Right lobe of liver (tissue), 6 donors: ENCODE results near the gene GPHA2. TPM values are rescaled to one million over a fixed set of nuclear protein-coding genes. Genes with fewer than 3 reads are reported as not detected.
A peak's percentile ranks its signal among the peaks of the same experiment; 100 is the strongest.

Experiments used
- ATAC-seq, 4 donors: fragments of 200-7000 bp; cut with Tn5 transposase; one replicate each; pipeline ENCODE4 v1.9.1; 2020; ENCODE audit warnings: mild to moderate bottlenecking in 4 of 4, moderate library complexity in 4 of 4
- DNase-seq, 3 donors: peaks; one replicate each; pipeline ENCODE4 v3.0.0-alpha.2; 2020
- H3K27ac ChIP-seq, 3 donors: fragments of 200-600 bp; one replicate each; pipeline ENCODE4 v1.8.0; 2022
- H3K27me3 ChIP-seq, 2 donors: fragments of 200-600 bp; one replicate each; pipeline ENCODE4 v1.8.0; 2022
- H3K36me3 ChIP-seq, 4 donors: fragments of 200-600 bp; sonication (generic) in 1 of 4; one replicate each; pipeline versions ENCODE4 v1.5.1 to v1.8.0; 2017 to 2022; ENCODE audit warnings: control low read depth in 1 of 4
- H3K4me1 ChIP-seq, 4 donors: fragments of 200-600 bp; sonication (generic) in 1 of 4; one replicate each; pipeline versions ENCODE4 v1.5.1 to v1.8.0; 2017 to 2022; ENCODE audit warnings: control low read depth in 1 of 4
- H3K4me3 ChIP-seq, 3 donors: fragments of 200-600 bp; one replicate each; pipeline ENCODE4 v1.8.0; 2022
- H3K9me3 ChIP-seq, 4 donors: fragments of 200-600 bp; sonication (generic) in 1 of 4; one replicate each; pipeline versions ENCODE4 v1.5.1 to v1.8.0; 2017 to 2022; ENCODE audit warnings: control low read depth in 1 of 4
- POLR2A ChIP-seq: fragments of 450-650 bp; IDR thresholded peaks from one replicate; pipeline ENCODE4 v1.6.1; 2017; ENCODE audit warnings: antibody characterized with exemption, mild to moderate bottlenecking
- WGBS: methylation state at CpG from one replicate; pipeline ENCODE4 v1.1.6; 2018; ENCODE audit warnings: low coverage, low lambda C conversion rate; ENCODE audit not compliant: insufficient coverage; ENCODE audit errors: missing lambda C conversion rate; 5-methylcytosine and 5-hydroxymethylcytosine counted together
- intact Hi-C, 2 donors: fragments of 100-400 bp; cut with DNase I; formaldehyde crosslinking; loops; one replicate each; pipeline versions ENCODE4 v1.11.2 to v1.14.1; 2022
- total RNA-seq, 6 experiments: library from RNA; depleted of rRNA in 2 of 6; stranded (reverse); fragments of >200 nt in 2 of 6; fragmentation: NEBNext Ultra II Directional in 3 of 6; extraction: Animal tissue kit (Norgen Biotek cat#: 25700) in 3 of 6; gene quantifications; one replicate each; pipeline versions ENCODE4 v1.1.0 to v1.2.4, GENCODE V29; 2016 to 2023
- TF ChIP-seq, protein P1 (sequence below), 4 donors: fragments of 200-600 bp in 3 of 4; fragments of 450-650 bp in 1 of 4; IDR thresholded peaks; one replicate each; pipeline versions ENCODE4 v1.5.1 to v1.8.0; 2016 to 2022; ENCODE audit warnings: antibody characterized with exemption in 4 of 4, mild to moderate bottlenecking in 2 of 4
- donor health status: DM: no; HTN: yes; CAD: no.
- donor health status: DM: no; HTN: no; CAD: no.
- donor health status: DM: no; HTN: no; CAD: no.
- donor health status: DM: no; HTN: yes; CAD: no.
- donor health status: DM: no; HTN: yes; CAD: no.

Gene GPHA2
- total RNA-seq, 6 experiments from 2014 or later: 0.46 TPM; not detected in 5

DNA sequence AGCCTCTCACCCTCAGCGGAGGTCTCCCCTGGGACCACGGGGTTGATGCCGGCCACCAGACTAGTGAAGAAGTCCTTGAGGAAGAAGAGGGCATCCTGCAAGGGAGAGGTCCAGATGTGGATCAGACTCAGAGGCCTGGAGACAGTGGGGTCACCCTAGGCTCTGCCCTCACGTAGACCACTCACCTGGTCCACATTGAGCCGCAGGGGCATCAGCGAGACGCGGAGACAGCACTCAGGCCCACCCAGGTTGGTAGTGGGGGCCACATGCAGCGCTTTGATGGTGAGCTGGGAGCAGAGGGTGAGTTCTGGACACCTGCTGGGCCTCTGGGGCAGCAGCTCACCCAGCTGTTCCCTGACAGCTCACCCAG, 37.6 kb downstream of the GPHA2 start:
- no peaks in the 10 kb centered on the region for H3K9me3 ChIP-seq
- peaks cover 0 to 50% (median 17%) of the 10 kb centered on the region in 4 donors for H3K36me3 ChIP-seq
- no CpG with 5 or more reads among the region's 9 CpGs for WGBS
- no peak overlapping the region for H3K4me3 ChIP-seq
- DNase-seq (peak in 1 of 3 donors; percentile 45), ATAC-seq (no peak)
- peaks cover 0 to 14% (median 7%) of the 10 kb centered on the region in 4 donors for H3K4me1 ChIP-seq
- intact Hi-C loops: loop anchor here in 1 of 2 donors (5.0 kb wide), 1 partner anchor 46 kb away; no protein-coding TSS in a partner anchor
- no peaks in the 10 kb centered on the region for H3K27me3 ChIP-seq
- TF ChIP-seq, protein P1, sequence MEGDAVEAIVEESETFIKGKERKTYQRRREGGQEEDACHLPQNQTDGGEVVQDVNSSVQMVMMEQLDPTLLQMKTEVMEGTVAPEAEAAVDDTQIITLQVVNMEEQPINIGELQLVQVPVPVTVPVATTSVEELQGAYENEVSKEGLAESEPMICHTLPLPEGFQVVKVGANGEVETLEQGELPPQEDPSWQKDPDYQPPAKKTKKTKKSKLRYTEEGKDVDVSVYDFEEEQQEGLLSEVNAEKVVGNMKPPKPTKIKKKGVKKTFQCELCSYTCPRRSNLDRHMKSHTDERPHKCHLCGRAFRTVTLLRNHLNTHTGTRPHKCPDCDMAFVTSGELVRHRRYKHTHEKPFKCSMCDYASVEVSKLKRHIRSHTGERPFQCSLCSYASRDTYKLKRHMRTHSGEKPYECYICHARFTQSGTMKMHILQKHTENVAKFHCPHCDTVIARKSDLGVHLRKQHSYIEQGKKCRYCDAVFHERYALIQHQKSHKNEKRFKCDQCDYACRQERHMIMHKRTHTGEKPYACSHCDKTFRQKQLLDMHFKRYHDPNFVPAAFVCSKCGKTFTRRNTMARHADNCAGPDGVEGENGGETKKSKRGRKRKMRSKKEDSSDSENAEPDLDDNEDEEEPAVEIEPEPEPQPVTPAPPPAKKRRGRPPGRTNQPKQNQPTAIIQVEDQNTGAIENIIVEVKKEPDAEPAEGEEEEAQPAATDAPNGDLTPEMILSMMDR (IDR thresholded peaks at IDR 0.05): no peak
- no peak for TF ChIP-seq POLR2A
- no peak overlapping the region for H3K27ac ChIP-seq

- intact Hi-C loops: loop anchor here in 1 of 2 donors (5.0 kb wide), 1 partner anchor 45 kb away; no protein-coding TSS in a partner anchor
- DNase-seq (peak in 1 of 3 donors; percentile 42), ATAC-seq (no peak)
- peaks cover 0 to 45% (median 14%) of the 10 kb centered on the region in 4 donors for H3K36me3 ChIP-seq
- no peaks in the 10 kb centered on the region for H3K27me3 ChIP-seq
- no peak for TF ChIP-seq POLR2A
- TF ChIP-seq, protein P1 (IDR thresholded peaks at IDR 0.05): no peak
- WGBS: 90% methylated on average over 2 of the region's 19 CpGs
- no peak overlapping the region for H3K4me3 ChIP-seq
- H3K27ac ChIP-seq: no peak overlapping the region
- no peaks in the 10 kb centered on the region for H3K9me3 ChIP-seq
- peaks cover 0 to 14% (median 7%) of the 10 kb centered on the region in 4 donors for H3K4me1 ChIP-seq
Observed at GRCh38 chr11:64897381-64898075, 38.2 kb downstream of the GPHA2 start.

DNA sequence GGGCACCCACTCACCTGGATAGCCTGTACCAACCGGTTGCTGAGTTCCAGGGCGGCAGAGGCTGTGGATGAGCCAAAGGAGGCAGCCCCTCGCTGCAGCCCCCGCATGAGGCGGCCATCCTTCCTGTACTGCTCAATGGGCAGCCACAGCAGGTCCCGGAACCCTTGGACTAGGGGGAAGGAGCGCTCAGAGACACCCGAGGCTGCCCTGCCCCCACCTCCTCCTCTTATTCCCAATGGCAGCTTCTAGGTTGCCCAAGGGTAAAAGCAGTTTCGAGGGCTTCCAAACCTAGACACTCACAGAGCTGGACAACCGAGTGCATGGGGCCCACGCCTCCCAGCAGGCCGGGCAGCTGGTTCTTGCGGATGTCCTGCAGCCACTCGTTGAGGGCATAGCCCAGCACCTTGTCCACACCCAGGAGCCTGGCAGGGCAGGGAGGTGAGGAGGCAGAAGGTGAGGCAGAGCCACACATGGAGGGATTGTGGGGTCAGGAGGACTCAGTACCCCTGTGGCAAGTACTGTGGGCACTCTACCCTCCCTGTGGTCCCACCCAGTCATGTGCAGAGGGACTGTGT, 39.2 kb downstream of the GPHA2 start:
- H3K27ac ChIP-seq: no peak overlapping the region
- TF ChIP-seq, protein P1 (IDR thresholded peaks at IDR 0.05): no peak
- WGBS: 77% methylated on average over 4 of the region's 14 CpGs
- intact Hi-C loops: loop anchor here in 1 of 2 donors (5.0 kb wide), 1 partner anchor 44 kb away; no protein-coding TSS in a partner anchor
- peaks cover 0 to 35% (median 12%) of the 10 kb centered on the region in 4 donors for H3K36me3 ChIP-seq
- H3K9me3 ChIP-seq: no peaks in the 10 kb centered on the region
- no peak for DNase-seq
- peaks cover 0 to 14% (median 7%) of the 10 kb centered on the region in 4 donors for H3K4me1 ChIP-seq
- no peaks in the 10 kb centered on the region for H3K27me3 ChIP-seq
- no peak for ATAC-seq
- H3K4me3 ChIP-seq: no peak overlapping the region

- H3K4me3 ChIP-seq: no peak overlapping the region
- H3K4me1 ChIP-seq: peaks cover 0 to 23% (median 10%) of the 10 kb centered on the region in 4 donors
- H3K27ac ChIP-seq: peak overlapping the region in 1 of 3 donors; percentile 95
- no peaks in the 10 kb centered on the region for H3K27me3 ChIP-seq
- H3K36me3 ChIP-seq: peaks cover 0 to 22% (median 4%) of the 10 kb centered on the region in 4 donors
- TF ChIP-seq, protein P1 (IDR thresholded peaks at IDR 0.05): no peak
- TF ChIP-seq POLR2A: no peak
- ATAC-seq (no peak), DNase-seq (peak in 1 of 3 donors; percentile 56)
- no peaks in the 10 kb centered on the region for H3K9me3 ChIP-seq
- intact Hi-C loops: loop anchor here (2.0 to 5.0 kb wide), 2 partner anchors 43 to 48 kb away; no protein-coding TSS in a partner anchor
- no CpG with 5 or more reads among the region's 39 CpGs for WGBS
Observed at GRCh38 chr11:64894812-64895452, 40.8 kb downstream of the GPHA2 start.
